Measurements from ENCODE around the gene SLC5A4.

The SLC5A4 gene

GRCh38 chr22:32226326-32227104 lies 28.6 kb downstream of the SLC5A4 start:
- Histone ChIP-seq H3K27ac (no peak overlapping the region), H3K9me3 (no peaks in the 10 kb centered on the region), H3K36me3 (no peaks in the 10 kb centered on the region), H3K27me3 (no peaks in the 10 kb centered on the region), H3K4me3 (no peak overlapping the region), H3K4me1 (no peaks in the 10 kb centered on the region)
- TF ChIP-seq CTCF (IDR thresholded peaks at IDR 0.05): no peak
- intact Hi-C loops (cut with DNase I; ENCODE audit: low total_unique reads): no loop called here
- DNase-seq: no peak

- DNase-seq: no peak
- no peaks in the 10 kb centered on the region for H3K4me1 ChIP-seq
- H3K4me3 ChIP-seq: no peak overlapping the region
- no peaks in the 10 kb centered on the region for H3K9me3 ChIP-seq
- H3K27ac ChIP-seq: no peak overlapping the region
- TF ChIP-seq CTCF (IDR thresholded peaks at IDR 0.05): no peak
- no peaks in the 10 kb centered on the region for H3K36me3 ChIP-seq
- H3K27me3 ChIP-seq: no peaks in the 10 kb centered on the region
- intact Hi-C loops (cut with DNase I; ENCODE audit: low total_unique reads): no loop called here
Observed at GRCh38 chr22:32222991-32223390, 32.2 kb downstream of the SLC5A4 start.

GRCh38 chr22:32219026-32219425 lies 36.1 kb downstream of the SLC5A4 start:
- no peaks in the 10 kb centered on the region for H3K36me3 ChIP-seq
- no peak for TF ChIP-seq CTCF (IDR thresholded peaks at IDR 0.05)
- no peak for DNase-seq
- H3K27ac ChIP-seq: no peak overlapping the region
- intact Hi-C loops (cut with DNase I; ENCODE audit: low total_unique reads): no loop called here
- no peak overlapping the region for H3K4me3 ChIP-seq
- H3K4me1 ChIP-seq: no peaks in the 10 kb centered on the region
- H3K9me3 ChIP-seq: no peaks in the 10 kb centered on the region
- H3K27me3 ChIP-seq: no peaks in the 10 kb centered on the region

- Histone ChIP-seq H3K27ac (no peak overlapping the region), H3K4me1 (no peaks in the 10 kb centered on the region), H3K27me3 (no peaks in the 10 kb centered on the region), H3K4me3 (no peak overlapping the region), H3K9me3 (no peaks in the 10 kb centered on the region), H3K36me3 (no peaks in the 10 kb centered on the region)
- DNase-seq: no peak
- intact Hi-C loops (cut with DNase I; ENCODE audit: low total_unique reads): no loop called here
- TF ChIP-seq CTCF (IDR thresholded peaks at IDR 0.05): no peak
Observed at GRCh38 chr22:32218470-32218869, 36.7 kb downstream of the SLC5A4 start.

- Histone ChIP-seq H3K4me1 (no peaks in the 10 kb centered on the region), H3K27ac (no peak overlapping the region), H3K4me3 (no peak overlapping the region), H3K9me3 (no peaks in the 10 kb centered on the region), H3K27me3 (no peaks in the 10 kb centered on the region), H3K36me3 (no peaks in the 10 kb centered on the region)
- no peak for DNase-seq
- no peak for TF ChIP-seq CTCF (IDR thresholded peaks at IDR 0.05)
- intact Hi-C loops (cut with DNase I; ENCODE audit: low total_unique reads): no loop called here
Observed at GRCh38 chr22:32217465-32217864, 37.7 kb downstream of the SLC5A4 start.

Measured in tibial artery (tissue), 4 donors.